Measurements from ENCODE around the gene OMP.

The OMP gene

GRCh38 chr11:77063861-77064260 is 38.8 kb upstream of the OMP start:
- FAIRE-seq, result no peak
- no peak for TF ChIP-seq POLR2A (IDR thresholded peaks at IDR 0.05; ENCODE audit: low read depth, low read length)
- DNase-seq (ENCODE audit: insufficient read length, low spot score), result no peak

GRCh38 chr11:77064648-77065217 is 37.9 kb upstream of the OMP start:
- no peak for TF ChIP-seq POLR2A (IDR thresholded peaks at IDR 0.05; ENCODE audit: low read depth, low read length)
- DNase-seq (ENCODE audit: insufficient read length, low spot score) (no peak), FAIRE-seq (no peak)

GRCh38 chr11:77065878-77066228 is 36.8 kb upstream of the OMP start:
- DNase-seq (ENCODE audit: insufficient read length, low spot score), result no peak
- no peak for FAIRE-seq
- TF ChIP-seq POLR2A (IDR thresholded peaks at IDR 0.05; ENCODE audit: low read depth, low read length), result no peak

- TF ChIP-seq POLR2A (IDR thresholded peaks at IDR 0.05; ENCODE audit: low read depth, low read length), result peak; percentile 84
- FAIRE-seq, result no peak
Measured at GRCh38 chr11:77066229-77067042, 36.2 kb upstream of the OMP start, which contains the start of gene CAPN5. CAPN5 (plus strand) TSS chr11:77066971; CDS start chr11:77084887, 17,916 bp downstream.

GRCh38 chr11:77067861-77068443 is 34.7 kb upstream of the OMP start:
- no peak for DNase-seq (ENCODE audit: insufficient read length, low spot score)
- TF ChIP-seq POLR2A (IDR thresholded peaks at IDR 0.05; ENCODE audit: low read depth, low read length), result no peak
- no peak for FAIRE-seq

More at GRCh38 chr11:77066229-77067042, 36.2 kb upstream of the OMP start, which contains the start of gene CAPN5:
- DNase-seq (ENCODE audit: insufficient read length, low spot score), result peak; percentile 87

GRCh38 chr11:77068457-77069335 is 33.9 kb upstream of the OMP start:
- TF ChIP-seq POLR2A (IDR thresholded peaks at IDR 0.05; ENCODE audit: low read depth, low read length), result no peak
- DNase-seq (ENCODE audit: insufficient read length, low spot score) (no peak), FAIRE-seq (no peak)

GRCh38 chr11:77069336-77069968 is 33.2 kb upstream of the OMP start:
- DNase-seq (ENCODE audit: insufficient read length, low spot score), result no peak
- no peak for TF ChIP-seq POLR2A (IDR thresholded peaks at IDR 0.05; ENCODE audit: low read depth, low read length)
- FAIRE-seq, result no peak

GRCh38 chr11:77069969-77070582 is 32.6 kb upstream of the OMP start:
- DNase-seq (ENCODE audit: insufficient read length, low spot score) (no peak), FAIRE-seq (no peak)
- TF ChIP-seq POLR2A (IDR thresholded peaks at IDR 0.05; ENCODE audit: low read depth, low read length), result no peak

GRCh38 chr11:77071077-77071476 is 31.6 kb upstream of the OMP start:
- DNase-seq (ENCODE audit: insufficient read length, low spot score), result no peak
- FAIRE-seq, result no peak
- TF ChIP-seq POLR2A (IDR thresholded peaks at IDR 0.05; ENCODE audit: low read depth, low read length), result no peak

- TF ChIP-seq POLR2A (IDR thresholded peaks at IDR 0.05; ENCODE audit: low read depth, low read length), result no peak
- peak; percentile 51 for DNase-seq (ENCODE audit: insufficient read length, low spot score)
- no peak for FAIRE-seq
Measured at GRCh38 chr11:77071671-77072605, 30.7 kb upstream of the OMP start.

- no peak for TF ChIP-seq POLR2A (IDR thresholded peaks at IDR 0.05; ENCODE audit: low read depth, low read length)
- FAIRE-seq, result no peak
Measured at GRCh38 chr11:77072851-77073327, 29.8 kb upstream of the OMP start.

More at GRCh38 chr11:77072851-77073327, 29.8 kb upstream of the OMP start:
- no peak for DNase-seq (ENCODE audit: insufficient read length, low spot score)
